Stromal cell of bone marrow (primary cell): ENCODE measurements around the gene GPBP1.
A peak's percentile ranks its signal among the peaks of the same experiment; 100 is the strongest.
"Not testable (repeated sequence)": the region's sequence is repeated elsewhere in the genome, so short reads cannot be mapped to it uniquely, and the experiment has no call there.

Experiments used
- DNase-seq: peaks from one replicate; pipeline ENCODE4 v3.0.0-alpha.2; 2012; ENCODE audit warnings: low read depth

Gene GPBP1, protein sequence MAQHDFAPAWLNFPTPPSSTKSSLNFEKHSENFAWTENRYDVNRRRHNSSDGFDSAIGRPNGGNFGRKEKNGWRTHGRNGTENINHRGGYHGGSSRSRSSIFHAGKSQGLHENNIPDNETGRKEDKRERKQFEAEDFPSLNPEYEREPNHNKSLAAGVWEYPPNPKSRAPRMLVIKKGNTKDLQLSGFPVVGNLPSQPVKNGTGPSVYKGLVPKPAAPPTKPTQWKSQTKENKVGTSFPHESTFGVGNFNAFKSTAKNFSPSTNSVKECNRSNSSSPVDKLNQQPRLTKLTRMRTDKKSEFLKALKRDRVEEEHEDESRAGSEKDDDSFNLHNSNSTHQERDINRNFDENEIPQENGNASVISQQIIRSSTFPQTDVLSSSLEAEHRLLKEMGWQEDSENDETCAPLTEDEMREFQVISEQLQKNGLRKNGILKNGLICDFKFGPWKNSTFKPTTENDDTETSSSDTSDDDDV

DNA sequence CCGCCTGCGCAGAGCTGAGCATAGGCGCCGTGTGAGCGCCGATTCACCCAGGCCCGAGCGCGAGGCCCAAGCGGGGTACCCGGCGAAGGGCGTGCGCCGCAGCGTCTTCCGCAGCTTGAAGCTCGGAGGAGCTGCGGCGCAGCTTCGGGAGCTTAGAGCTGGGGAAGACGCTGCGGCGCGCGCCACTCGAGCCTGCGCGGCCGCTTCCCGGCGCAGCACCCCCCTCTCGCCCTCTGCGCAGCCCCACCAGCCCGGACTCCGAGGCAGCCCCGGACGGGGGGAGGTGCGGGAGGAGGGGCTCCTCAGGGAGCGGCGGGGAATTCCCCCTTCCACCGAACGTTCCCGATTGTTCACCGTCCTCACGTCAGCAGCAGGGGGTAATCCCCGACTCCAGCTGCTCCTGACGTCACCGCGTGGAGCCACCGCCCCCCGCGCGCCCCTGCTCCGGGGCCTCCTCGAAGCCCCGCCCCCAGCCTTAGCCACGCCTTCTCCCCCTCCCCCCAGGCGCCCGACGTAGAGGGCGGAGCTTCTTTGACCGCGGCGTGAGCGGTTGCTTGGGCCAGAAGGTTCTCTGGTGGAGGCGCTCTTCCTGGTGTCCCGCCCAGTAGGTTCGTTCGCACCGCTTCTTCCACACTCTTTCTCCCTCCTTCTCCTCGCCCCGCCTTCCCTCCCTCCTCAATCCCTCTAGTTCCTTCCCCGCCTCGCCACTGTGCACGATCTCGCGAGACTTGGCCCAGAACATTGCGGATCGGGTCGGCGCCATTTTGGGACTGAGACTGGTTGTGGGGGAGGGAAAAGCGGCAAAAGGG lies at the start of gene GPBP1:
Gene GPBP1, plus strand, starts transcription at position 741 of the 809 bp plus-strand sequence. CDS start 40,072 bp downstream, outside the sequence.
- DNase-seq, result peak; percentile 99

DNA sequence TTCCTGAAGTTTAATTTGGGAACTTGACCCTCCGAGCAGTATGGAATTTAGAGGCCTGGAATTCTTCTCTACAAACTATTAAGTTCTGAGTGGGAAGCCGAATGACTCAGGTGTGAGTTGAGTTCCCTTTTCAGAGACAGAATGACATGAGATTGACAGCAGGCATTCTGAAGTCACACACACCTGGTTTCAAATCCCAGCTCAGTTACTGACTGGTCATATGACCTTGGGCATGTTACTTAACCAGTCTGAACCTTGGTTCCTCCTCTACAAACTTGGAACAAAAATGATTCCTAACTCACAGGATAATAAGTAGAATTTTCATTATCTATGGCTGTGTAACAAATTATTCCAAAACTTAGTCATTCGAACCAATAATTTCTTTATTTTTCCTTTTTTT lies 45.5 kb upstream of the GPBP1 start:
- DNase-seq, result no peak

DNA sequence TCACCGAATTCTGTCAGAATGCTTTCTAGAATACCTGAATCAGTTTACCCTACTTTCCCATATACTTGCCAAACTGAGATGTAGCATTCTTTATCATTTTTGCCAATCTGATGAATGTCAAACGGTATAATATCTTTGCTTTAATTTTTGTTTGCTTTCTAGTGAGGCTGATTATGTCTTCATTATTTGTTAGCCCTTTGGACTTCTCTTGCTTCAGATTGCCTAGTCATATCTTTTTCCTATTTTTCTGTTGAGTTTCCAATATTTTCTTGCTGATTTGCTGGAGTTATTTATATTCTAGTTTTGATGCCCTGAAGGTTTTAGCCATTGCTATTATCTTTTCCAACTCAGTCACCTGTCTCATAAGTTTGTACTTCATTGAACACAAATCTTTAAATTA lies 40.3 kb upstream of the GPBP1 start:
- no peak for DNase-seq

DNA sequence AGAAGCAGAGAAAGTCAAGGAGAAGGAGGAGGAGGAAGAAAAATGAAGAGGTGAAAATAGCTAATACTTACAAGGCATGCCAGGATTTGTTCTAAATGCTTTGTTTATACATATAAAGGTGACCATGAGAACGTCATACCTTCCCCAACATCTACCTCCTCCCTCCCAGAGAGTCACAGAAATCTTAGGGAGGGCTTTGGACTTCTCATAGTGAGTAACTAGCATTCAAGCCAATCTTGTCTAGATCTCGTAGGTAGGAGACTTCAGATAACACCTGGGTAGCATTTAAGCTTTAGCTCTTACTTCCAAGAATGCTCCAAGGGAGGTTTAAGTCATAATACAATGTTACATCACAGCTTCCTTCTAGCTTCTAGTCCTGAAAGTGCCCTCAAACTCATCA lies 36.5 kb upstream of the GPBP1 start:
- DNase-seq, result no peak

DNA sequence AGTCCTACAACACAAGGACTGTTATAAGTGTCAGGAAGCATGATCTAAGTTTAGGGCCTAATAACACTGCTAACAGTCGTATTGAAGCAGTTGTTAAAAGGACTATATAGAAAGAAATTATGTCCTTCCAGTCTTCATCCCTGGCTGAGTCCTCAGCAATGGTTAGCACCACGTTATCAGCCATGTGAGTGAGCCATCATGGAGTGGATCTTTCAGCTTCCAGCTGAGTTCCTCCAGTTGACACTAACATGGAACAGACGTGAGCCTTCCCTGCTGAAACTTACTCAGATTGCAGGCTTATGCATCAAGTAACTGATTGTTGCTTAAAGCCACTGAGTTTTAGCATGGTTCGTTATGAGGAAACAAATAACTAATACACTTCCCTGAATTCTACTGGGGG lies 21.5 kb upstream of the GPBP1 start:
- DNase-seq, result no peak

DNA sequence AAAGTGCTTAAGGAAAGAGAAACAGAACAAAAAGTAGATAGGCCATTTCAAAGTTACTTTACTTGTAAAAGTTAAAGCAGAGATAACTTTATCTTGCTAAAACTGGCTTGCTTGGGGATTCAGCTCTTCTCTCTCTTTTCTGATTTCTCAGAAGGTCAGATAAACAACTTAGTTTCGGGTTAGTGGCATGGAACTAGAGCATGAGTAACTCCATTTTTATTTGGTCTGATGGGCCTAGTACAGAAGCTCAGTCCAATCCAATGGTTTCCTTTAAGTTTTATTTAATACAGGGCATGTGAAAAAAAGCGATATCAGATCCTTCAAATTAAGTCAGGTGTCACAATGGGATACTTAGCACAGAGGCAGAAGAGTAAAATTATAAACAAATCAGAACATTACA lies 18.8 kb upstream of the GPBP1 start:
- no peak for DNase-seq

DNA sequence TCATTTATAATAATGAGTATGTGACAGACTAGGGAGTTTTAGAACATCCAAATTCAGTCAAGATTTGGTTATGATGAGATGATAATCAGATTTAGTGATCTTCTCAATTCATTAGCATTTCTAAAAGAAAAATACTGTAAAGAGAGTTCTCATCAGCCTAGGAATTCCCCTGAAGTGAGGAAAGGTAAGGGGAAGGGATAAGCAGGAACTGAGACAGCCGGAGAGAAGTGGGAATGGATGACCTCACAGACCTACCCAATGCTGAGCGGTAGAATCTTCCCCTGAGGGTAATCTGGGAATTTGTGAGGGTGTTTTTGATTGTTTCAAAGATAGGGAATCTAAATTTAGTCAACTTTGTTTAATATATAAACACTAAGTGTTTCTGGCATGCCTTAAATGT lies 16.7 kb upstream of the GPBP1 start:
- no peak for DNase-seq

DNA sequence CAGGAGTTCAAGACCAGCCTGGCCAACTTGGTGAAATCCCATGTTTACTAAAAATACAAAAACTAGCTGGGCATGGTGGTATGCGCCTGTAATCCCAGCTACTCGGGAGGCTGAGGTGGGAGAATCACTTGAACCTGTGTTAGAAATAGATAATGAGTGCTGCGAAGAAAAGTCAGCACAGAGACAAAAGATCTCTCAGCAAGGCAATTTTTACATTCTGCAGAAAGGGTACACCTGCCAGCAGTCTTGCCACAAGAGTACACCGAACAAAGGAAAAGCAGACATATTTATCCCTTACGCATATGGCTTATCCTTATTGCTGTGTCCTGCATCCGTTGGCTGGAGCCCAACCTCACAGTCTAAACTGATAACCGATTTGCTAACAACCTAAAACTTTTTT lies 16.2 kb upstream of the GPBP1 start:
- no peak for DNase-seq

DNA sequence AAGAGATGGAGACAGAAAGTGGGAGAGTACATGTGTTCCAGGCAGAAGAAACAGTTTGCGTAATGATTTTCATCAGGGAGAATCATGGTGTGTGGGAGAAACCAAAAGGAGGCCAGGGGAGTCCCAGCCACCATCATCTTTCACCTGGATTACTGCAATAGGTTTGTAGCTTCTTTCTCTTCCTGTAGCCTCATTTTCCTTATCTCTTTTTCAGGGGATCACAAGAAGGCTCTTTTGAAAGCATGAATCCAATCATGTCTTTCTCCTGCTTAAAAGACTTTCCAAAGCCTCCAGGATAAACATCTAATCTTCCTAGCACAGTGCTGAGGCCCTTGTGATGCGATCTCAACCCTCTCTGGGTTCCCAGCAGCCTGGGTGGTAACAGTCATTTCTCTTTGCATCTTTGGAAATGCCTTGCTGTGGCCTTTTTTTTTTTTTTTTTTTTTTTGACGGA lies 10.3 kb upstream of the GPBP1 start:
- DNase-seq, result no peak

DNA sequence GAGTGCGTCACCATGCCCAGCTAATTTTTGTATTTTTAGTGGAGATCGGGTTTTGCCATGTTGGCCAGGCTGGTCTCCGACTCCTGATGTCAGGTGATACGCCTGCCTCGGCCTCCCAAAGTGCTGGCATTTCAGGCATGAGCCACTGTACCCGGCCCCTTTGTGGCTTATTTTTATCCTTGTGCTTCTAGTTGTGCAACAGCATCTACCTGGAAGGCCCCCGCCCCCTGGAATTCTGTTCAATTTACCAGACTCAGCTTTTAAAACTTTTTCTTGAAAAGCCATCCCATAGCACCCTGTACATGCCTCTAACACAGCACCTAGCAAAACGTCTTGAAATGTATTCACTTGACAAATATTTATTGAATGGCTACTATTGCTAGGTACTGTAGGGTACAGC lies 9.7 kb upstream of the GPBP1 start:
- DNase-seq, result no peak

DNA sequence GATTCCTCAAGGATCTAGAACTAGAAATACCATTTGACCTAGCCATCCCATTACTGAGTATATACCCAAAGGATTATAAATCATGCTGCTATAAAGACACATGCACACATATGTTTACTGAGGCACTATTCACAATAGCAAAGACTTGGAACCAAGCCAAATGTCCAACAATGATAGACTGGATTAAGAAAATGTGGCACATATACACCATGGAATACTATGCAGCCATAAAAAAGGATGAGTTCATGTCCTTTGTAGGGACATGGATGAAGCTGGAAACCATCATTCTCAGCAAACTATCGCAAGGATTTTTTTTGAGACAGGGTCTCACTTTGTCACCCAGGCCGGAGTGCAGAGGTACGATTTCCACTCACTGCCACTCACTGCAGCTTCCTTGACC lies 8.7 kb upstream of the GPBP1 start:
- DNase-seq, result not testable (repeated sequence)

DNA sequence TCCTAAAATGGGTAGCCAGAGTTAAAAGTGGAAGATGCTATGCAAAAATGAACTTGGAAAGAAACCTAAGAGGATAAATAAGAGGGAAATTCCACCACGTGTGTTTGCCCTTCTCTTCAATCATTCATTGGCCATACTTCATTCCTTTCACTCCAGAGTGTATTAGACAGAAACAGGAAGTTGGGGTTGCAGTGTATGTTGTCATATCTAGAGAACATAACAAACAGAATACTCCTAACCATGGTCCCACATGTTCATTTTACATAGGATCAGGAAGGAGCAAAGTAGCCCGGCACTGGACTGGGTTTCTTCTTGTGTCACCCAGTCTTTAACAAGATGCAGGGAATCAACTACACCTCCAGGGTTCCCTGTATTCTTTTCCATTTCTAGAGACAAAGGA lies 7.6 kb upstream of the GPBP1 start:
- DNase-seq, result no peak

DNA sequence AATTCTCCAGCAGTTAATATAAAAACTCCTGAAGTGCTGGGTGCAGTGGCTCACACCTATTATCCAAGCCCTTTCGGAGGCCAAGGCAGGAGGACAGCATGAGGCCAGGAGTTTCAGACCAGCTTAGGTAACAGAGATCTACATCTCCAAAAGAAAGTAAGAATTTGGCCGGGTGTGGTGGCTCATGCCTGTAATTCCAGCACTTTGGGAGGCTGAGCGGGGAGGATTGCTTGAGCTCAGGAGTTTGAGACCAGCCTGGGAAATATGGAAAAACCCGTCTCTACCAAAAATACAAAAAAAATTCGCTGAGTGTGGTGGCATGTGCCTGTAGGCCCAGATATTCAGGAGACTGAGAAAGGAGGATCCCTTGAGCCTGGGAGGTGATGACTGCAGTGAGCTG lies 6.7 kb upstream of the GPBP1 start:
- DNase-seq, result no peak

DNA sequence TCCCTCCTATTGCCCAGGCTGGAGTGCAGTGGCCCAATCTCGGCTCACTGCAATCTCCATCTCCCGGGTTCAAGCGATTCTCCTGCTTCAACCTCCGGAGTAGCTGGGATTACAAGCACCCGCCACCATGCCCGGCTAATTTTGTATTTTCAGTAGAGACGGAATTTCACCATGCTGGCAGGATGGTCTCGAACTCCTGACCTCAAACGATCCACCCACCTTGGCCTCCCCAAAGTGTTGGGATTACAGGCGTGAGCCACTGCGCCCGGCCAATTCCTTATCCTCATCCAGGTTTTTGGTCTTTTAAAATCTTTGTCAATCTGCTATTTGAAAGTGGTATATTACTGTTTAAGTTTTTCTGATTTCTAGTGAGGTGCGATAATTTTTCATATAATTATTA lies 3.7 kb upstream of the GPBP1 start:
- DNase-seq, result not testable (repeated sequence)

DNA sequence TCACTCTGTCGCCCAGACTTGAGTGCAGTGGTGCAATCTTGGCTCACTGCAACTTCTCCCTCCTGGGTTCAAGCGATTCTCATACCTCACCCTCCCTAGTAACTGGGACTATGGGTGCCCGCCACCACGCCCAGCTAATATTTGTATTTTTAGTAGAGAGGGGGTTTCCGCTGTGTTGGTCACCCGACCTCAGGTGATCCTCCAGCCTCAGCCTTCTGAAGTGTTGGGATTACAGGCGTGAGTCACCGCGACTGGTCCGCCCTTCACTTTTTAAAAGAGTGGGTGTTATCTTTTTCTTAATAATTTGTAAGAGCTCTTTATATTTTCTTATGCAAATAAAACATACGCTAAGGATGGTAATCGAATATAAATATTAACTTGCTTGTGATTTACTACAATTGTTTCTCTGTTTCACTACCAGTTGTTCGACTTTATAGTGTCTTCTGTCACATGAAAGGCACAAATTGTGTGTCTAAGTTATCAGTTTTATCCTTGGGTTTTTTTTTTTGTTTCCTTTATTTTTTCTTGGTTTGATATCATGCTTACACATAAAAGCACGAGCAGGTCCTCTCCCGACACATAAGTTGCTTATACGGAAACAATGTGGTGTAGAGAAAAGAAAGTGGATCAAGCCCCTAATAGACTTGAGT lies 1.9 kb upstream of the GPBP1 start:
- DNase-seq, result no peak

DNA sequence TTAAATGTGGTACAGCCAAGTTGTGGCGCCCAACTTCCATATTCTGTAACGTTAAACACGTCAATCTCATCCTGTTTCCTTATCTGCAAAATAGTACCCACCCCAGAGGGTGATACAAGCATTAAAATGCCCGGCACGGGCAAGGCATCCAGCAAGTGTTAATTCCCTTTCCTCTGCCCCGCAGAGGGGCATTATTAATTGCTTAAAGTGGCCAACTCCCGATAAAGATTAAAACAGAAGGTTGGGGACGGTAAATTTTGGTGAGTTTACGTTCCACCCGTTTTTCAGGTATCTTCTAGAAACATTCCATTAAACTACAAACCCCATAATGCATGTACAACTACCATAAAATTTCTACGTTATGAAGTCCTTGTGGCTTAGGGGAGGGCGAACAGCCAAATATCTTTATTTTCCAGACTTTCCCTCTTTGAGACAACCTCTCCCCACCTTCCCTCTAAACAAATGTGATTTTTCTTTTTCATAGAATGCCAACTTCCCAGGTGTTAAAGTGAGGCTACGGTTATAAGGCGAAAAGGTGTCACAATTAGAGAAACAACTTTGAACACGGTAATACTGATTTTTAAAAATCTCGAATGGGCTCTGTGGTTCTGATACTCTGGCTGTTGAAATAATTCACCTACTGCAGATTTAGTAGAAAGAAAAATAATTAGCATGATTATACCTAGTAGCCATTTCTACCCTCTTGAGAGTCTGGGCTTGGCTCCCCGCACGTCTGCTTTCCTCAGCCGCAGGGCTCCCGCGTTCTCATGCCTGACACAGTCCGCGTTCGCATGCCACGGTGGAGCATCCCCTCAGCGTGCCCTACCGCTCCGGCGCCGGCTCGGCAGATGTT lies 1.2 kb upstream of the GPBP1 start:
- no peak for DNase-seq

DNA sequence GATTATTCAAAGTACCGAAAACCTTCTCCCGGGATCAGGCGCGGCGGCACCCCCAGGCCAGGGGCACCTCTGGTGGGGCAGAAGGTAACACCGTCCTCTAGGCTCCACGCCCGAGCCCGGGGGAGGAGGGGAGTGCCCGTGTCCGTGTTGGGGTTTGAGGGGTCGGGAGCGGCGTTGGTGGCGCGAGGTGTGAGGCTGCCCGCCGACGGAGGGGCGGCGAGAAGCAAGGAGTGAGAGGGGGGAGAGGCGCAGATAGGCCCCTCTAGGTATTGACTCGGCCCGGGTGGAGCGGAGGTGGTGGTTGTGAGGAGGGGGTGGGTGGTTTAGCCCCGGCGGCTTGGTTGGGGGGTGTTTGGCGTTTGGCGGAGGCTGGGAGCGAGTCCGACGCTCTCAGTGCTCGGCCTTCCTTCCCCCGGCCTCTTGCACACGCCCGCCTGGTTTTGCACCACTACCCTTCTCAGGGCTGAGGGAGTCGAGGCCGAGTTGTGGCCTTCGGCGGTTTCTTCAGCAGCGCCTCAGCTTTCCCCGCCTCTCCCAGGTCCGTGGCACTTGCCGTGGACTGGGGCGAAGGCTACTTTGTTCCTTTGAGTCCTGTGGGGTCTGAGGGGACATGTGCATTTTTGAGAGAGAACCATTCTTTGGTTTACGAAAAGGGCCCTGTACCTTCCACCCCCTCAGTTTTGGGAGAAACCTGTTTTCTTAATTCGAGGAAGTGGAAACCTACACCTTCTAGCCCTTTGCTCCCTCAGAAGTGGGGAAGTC lies 450 bp downstream of the GPBP1 start:
- DNase-seq, result no peak

DNA sequence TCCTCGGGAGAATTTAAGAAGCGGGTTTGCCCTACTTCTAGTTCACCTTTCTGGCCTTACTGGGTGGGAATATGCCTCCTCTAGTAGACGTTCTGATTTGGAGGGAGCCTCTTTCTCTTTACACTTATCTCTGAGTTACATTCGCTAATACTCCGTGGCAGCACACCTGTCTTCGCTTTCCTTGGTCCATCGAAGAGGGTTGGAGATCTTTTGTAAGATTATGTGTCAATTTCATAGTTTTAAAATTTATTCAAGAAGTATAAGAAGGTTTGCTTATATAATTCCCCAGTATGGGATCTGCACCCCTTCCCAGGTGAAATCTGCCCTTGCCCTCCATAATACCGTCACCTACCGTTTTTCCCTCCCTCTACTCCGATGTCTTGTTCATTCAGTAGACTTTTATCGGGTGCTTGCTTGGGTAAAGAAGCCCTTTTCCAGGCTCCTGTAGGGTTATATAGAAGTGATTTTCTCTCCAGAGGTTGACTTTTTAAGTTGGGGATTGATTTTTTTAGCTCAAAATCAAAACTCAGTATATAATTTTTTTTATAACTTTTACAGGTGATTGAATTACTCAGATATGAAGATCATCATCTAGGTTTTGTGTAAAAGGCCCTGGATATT lies 1.1 kb downstream of the GPBP1 start:
- DNase-seq, result no peak

DNA sequence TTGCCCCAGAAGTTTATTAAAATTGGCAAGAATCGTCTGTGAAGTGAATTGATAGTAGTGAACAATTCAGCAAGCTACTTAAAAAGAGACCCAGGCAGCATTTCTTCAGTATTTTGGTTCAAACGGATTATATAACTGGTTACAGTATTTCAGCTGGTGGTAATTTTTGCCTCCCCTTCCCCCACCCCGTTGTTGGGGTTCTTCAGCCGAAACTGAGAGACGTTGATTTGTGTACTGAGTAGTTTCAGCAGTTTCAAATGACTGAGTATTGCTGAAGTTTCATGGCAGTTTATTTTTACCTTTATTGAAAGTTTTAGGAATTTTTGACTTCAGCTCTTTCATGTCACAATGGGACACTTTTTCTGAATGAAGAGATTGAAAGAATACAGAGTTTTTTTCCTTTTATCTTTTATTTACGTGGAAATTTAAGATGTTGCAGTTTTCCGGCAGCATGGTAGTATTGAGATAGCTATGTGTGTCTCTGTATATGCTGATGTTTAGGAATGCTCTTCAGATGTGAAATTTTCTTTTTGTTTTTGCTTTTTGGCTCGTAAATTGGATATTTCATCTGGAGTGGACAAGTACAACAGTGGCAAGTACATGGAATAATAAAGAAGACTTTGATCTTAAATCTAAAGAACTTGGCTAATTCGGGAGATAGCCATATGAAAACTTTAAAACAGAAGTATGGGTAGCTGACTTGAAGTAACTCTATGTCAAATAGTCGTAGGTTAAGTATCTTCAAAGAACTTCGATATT lies 1.9 kb downstream of the GPBP1 start:
- no peak for DNase-seq
